ENCODE measurements around the gene ITLN2.
"Not testable (repeated sequence)": the region's sequence is repeated elsewhere in the genome, so short reads cannot be mapped to it uniquely, and the experiment has no call there.

Gene ITLN2

DNA sequence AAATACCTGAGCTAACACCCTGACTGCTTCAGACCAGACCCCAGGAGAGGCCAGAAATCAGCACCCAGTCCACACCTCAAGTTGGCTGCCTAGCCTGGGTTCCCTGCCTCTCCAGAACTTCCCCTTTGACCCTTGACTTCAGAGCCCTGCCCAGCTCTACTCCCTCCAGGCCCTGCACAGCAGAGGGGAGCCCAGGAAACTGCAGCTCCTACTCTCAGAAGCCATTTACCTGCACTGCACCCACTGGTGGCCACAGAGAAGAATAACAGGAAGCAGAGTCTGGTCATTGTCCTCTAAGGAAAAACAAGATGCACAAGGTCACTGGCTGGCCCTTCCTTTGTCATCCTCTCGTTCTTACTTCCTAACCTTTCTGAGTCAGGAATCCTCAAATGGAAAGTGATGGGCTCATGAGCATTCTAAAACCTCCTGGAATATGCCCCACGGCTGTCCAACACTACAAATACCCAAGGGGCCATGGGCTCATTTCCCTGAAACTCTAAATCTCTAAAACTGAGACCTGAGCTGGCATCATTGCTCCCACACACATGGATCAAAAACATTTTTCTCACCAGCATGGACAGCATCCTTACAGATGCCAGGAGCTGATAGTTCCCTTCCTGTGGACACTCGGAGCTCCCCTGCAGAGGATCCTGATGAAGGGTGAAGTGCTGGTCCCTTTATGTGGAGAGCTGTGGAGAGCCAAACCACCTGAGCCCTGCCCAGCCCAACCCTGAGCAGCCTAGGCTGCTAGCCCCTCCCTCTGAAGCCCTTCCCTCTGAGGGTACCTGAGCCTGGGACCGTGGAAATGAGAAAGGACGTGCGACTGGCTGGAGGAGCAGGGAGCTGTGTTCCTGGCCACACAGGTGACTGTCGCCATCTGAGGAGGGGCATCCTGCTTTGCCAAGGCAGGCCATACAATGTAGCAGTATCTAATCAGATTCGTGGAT, at the start of gene ITLN2:
Gene ITLN2 (minus strand): TSS at position 652 of the 947 bp plus-strand sequence. CDS start 68 bp downstream, at position 584.
- Histone ChIP-seq H2AFZ (ENCODE audit: low read length, unreplicated experiment) (no peak within 1 kb of the TSS), H3K27me3 (ENCODE audit: insufficient read depth, low read length) (peaks cover 14% of the 10 kb centered on the region; the same call in 1 of the 2 replicates), H3K36me3 (ENCODE audit: insufficient read depth, low read length) (no peaks in the 10 kb centered on the region), H3K4me1 (ENCODE audit: control insufficient read depth, insufficient read depth, low read length, unreplicated experiment) (no peaks in the 10 kb centered on the region), H3K79me2 (ENCODE audit: control insufficient read depth, insufficient read depth, low read length, unreplicated experiment) (no peaks in the 10 kb centered on the region), H3K27ac (ENCODE audit: low read depth, low read length) (no peak within 1 kb of the TSS), H3K4me3 (ENCODE audit: low read depth, low read length) (no peak within 1 kb of the TSS)

- Histone ChIP-seq H3K4me1 (ENCODE audit: control insufficient read depth, insufficient read depth, low read length, unreplicated experiment) (no peaks in the 10 kb centered on the region), H3K27me3 (ENCODE audit: insufficient read depth, low read length) (no peaks in the 10 kb centered on the region), H3K4me3 (ENCODE audit: low read depth, low read length) (no peak overlapping the region), H3K79me2 (ENCODE audit: control insufficient read depth, insufficient read depth, low read length, unreplicated experiment) (no peaks in the 10 kb centered on the region), H3K27ac (ENCODE audit: low read depth, low read length) (no peak overlapping the region), H3K36me3 (ENCODE audit: insufficient read depth, low read length) (no peaks in the 10 kb centered on the region), H2AFZ (ENCODE audit: low read length, unreplicated experiment) (no peak overlapping the region)
Measured at GRCh38 chr1:161001525-161001924, 46.9 kb upstream of the ITLN2 start.

- no peak overlapping the region for H3K27ac ChIP-seq (ENCODE audit: low read depth, low read length)
- H3K27me3 ChIP-seq (ENCODE audit: insufficient read depth, low read length): no peaks in the 10 kb centered on the region
- no peak overlapping the region for H2AFZ ChIP-seq (ENCODE audit: low read length, unreplicated experiment)
- no peaks in the 10 kb centered on the region for H3K36me3 ChIP-seq (ENCODE audit: insufficient read depth, low read length)
- peaks cover 1% of the 10 kb centered on the region for H3K4me1 ChIP-seq (ENCODE audit: control insufficient read depth, insufficient read depth, low read length, unreplicated experiment)
- no peaks in the 10 kb centered on the region for H3K79me2 ChIP-seq (ENCODE audit: control insufficient read depth, insufficient read depth, low read length, unreplicated experiment)
- no peak overlapping the region for H3K4me3 ChIP-seq (ENCODE audit: low read depth, low read length)
Measured at GRCh38 chr1:161000736-161001480, 46.3 kb upstream of the ITLN2 start.

DNA sequence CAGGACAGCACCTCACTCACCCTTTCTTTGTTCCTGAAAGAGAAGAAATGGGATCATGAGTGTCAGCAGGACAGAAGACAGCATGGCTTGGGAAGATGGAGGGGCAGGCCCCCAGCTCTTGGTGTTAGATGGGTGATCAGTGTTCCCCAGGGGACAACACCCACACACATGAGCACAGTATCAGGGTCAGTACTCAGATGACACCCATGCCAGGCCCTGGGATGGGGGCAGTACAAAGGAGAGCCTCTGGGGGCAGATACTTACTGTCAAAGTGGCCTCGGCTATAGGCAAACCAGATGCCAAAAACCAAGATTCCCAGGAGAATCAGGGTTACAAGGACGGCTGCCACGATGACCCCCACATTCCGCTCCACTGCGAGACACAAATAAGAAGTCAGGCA, 44.8 kb upstream of the ITLN2 start:
- Histone ChIP-seq H3K27me3 (ENCODE audit: insufficient read depth, low read length) (no peaks in the 10 kb centered on the region), H3K4me3 (ENCODE audit: low read depth, low read length) (no peak overlapping the region), H3K27ac (ENCODE audit: low read depth, low read length) (no peak overlapping the region), H3K4me1 (ENCODE audit: control insufficient read depth, insufficient read depth, low read length, unreplicated experiment) (peaks cover 9% of the 10 kb centered on the region), H3K79me2 (ENCODE audit: control insufficient read depth, insufficient read depth, low read length, unreplicated experiment) (no peaks in the 10 kb centered on the region), H2AFZ (ENCODE audit: low read length, unreplicated experiment) (no peak overlapping the region), H3K36me3 (ENCODE audit: insufficient read depth, low read length) (no peaks in the 10 kb centered on the region)

GRCh38 chr1:160997323-160998038, 42.9 kb upstream of the ITLN2 start:
- H3K36me3 ChIP-seq (ENCODE audit: insufficient read depth, low read length): no peaks in the 10 kb centered on the region
- peaks cover 9% of the 10 kb centered on the region for H3K4me1 ChIP-seq (ENCODE audit: control insufficient read depth, insufficient read depth, low read length, unreplicated experiment)
- H3K4me3 ChIP-seq (ENCODE audit: low read depth, low read length): no peak overlapping the region
- H3K27me3 ChIP-seq (ENCODE audit: insufficient read depth, low read length): no peaks in the 10 kb centered on the region
- no peak overlapping the region for H3K27ac ChIP-seq (ENCODE audit: low read depth, low read length)
- peak overlapping the region; percentile 59 for H2AFZ ChIP-seq (ENCODE audit: low read length, unreplicated experiment)
- H3K79me2 ChIP-seq (ENCODE audit: control insufficient read depth, insufficient read depth, low read length, unreplicated experiment): no peaks in the 10 kb centered on the region

GRCh38 chr1:160996178-160996577, 41.6 kb upstream of the ITLN2 start:
- Histone ChIP-seq H3K36me3 (ENCODE audit: insufficient read depth, low read length) (no peaks in the 10 kb centered on the region), H2AFZ (ENCODE audit: low read length, unreplicated experiment) (no peak overlapping the region), H3K27ac (ENCODE audit: low read depth, low read length) (peak overlapping the region; percentile 44), H3K4me1 (ENCODE audit: control insufficient read depth, insufficient read depth, low read length, unreplicated experiment) (peaks cover 9% of the 10 kb centered on the region), H3K27me3 (ENCODE audit: insufficient read depth, low read length) (no peaks in the 10 kb centered on the region), H3K4me3 (ENCODE audit: low read depth, low read length) (no peak overlapping the region), H3K79me2 (ENCODE audit: control insufficient read depth, insufficient read depth, low read length, unreplicated experiment) (no peaks in the 10 kb centered on the region)

DNA sequence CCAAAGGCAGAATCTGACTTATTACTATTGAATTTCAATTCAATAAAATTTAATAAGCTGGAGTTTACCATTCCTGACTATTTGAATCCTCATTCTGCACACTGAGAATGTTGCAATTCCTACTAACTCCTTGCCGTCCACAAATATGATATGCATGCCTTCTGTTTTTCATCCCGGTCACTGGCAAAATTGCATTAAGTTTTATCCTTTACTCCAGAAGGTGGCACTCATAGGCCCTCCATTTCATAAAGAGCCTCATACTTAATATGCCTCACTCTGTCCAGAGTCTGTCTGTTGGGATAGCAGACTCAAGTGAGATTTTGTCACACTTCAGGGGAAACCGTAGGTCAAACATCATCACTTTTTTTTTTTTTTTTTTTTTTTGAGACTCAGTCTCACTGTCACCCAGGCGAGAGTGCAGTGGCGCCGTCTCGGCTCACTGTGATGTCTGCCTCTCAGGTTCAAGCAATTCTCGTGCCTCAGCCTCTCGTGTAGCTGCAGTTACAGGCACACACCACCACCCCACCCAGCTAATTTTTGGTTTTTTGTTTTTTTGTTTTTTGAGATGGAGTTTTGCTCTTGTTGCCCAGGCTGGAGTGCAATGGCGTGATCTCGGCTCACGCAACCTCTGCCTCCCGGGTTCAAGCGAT, 39.1 kb upstream of the ITLN2 start:
- no peaks in the 10 kb centered on the region for H3K27me3 ChIP-seq (ENCODE audit: insufficient read depth, low read length)
- no peaks in the 10 kb centered on the region for H3K36me3 ChIP-seq (ENCODE audit: insufficient read depth, low read length)
- peaks cover 9% of the 10 kb centered on the region for H3K4me1 ChIP-seq (ENCODE audit: control insufficient read depth, insufficient read depth, low read length, unreplicated experiment)
- no peak overlapping the region for H2AFZ ChIP-seq (ENCODE audit: low read length, unreplicated experiment)
- H3K79me2 ChIP-seq (ENCODE audit: control insufficient read depth, insufficient read depth, low read length, unreplicated experiment): no peaks in the 10 kb centered on the region
- H3K4me3 ChIP-seq (ENCODE audit: low read depth, low read length): no peak overlapping the region
- no peak overlapping the region for H3K27ac ChIP-seq (ENCODE audit: low read depth, low read length)

DNA sequence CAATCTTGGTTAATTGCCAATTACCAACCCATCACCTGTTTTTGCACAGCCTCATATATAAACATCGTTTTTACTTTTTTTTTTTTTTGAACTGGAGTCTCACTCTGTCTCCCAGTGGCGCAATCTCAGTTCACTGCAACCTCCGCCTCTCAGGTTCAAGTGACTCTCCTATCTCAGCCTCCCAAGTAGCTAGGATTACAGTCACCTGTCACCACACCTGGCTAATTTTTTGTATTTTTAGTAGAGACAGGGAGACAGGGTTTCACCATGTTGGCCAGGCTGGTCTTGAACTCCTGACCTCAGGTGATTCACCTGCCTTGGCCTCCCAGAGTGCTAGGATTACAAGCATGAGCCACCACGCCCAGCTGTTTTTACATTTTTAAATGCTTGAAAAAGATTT, 37.4 kb upstream of the ITLN2 start:
- H3K4me3 ChIP-seq (ENCODE audit: low read depth, low read length); H3K36me3 ChIP-seq (ENCODE audit: insufficient read depth, low read length); H3K27ac ChIP-seq (ENCODE audit: low read depth, low read length); H3K27me3 ChIP-seq (ENCODE audit: insufficient read depth, low read length); H3K4me1 ChIP-seq (ENCODE audit: control insufficient read depth, insufficient read depth, low read length, unreplicated experiment); H3K79me2 ChIP-seq (ENCODE audit: control insufficient read depth, insufficient read depth, low read length, unreplicated experiment); H2AFZ ChIP-seq (ENCODE audit: low read length, unreplicated experiment): not testable (repeated sequence)

DNA sequence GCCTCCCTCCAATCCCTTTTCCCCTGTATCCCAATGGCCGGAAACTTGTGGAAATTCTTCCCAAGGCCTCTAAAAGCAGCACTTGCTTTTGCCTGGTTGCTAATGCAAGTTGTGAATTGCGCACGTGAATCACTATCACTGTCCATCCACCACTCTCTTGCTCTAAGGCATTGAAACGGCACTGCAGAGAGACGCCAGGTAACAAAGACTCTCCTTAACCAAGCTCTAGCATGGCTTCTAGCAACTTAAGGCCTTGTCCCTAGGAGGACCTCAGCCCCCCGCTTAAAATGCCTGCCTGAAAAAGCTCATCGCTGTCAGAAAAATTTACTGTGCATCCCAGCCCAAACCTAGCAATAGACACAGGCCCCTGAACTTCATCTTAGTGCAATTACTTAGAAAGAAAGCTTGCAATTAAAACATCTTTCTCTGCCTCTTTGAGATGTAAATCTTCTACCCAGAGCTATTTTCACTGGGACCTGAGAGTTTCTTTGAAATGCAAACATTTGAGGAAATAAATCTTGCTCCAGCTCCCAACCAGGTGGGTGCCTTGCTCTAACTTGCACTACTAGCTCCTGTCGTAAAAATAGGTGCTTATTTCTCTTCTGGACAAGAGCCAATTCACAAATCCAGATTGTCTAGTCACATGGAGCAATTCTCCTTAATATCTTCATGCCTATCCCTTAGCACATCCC, 32.9 kb upstream of the ITLN2 start:
- Histone ChIP-seq H3K36me3 (ENCODE audit: insufficient read depth, low read length) (no peaks in the 10 kb centered on the region), H3K27me3 (ENCODE audit: insufficient read depth, low read length) (peaks cover 3% of the 10 kb centered on the region), H3K79me2 (ENCODE audit: control insufficient read depth, insufficient read depth, low read length, unreplicated experiment) (no peaks in the 10 kb centered on the region), H3K4me1 (ENCODE audit: control insufficient read depth, insufficient read depth, low read length, unreplicated experiment) (no peaks in the 10 kb centered on the region), H3K4me3 (ENCODE audit: low read depth, low read length) (no peak overlapping the region), H3K27ac (ENCODE audit: low read depth, low read length) (no peak overlapping the region), H2AFZ (ENCODE audit: low read length, unreplicated experiment) (no peak overlapping the region)

- Histone ChIP-seq H3K79me2 (ENCODE audit: control insufficient read depth, insufficient read depth, low read length, unreplicated experiment) (no peaks in the 10 kb centered on the region), H3K4me3 (ENCODE audit: low read depth, low read length) (no peak overlapping the region), H2AFZ (ENCODE audit: low read length, unreplicated experiment) (no peak overlapping the region), H3K4me1 (ENCODE audit: control insufficient read depth, insufficient read depth, low read length, unreplicated experiment) (no peaks in the 10 kb centered on the region), H3K36me3 (ENCODE audit: insufficient read depth, low read length) (no peaks in the 10 kb centered on the region), H3K27ac (ENCODE audit: low read depth, low read length) (no peak overlapping the region), H3K27me3 (ENCODE audit: insufficient read depth, low read length) (peaks cover 21% of the 10 kb centered on the region)
Measured at GRCh38 chr1:160985723-160986122, 31.1 kb upstream of the ITLN2 start.

All from ACC112 (cell line).